Stimulated activated CD4-positive, alpha-beta T cell treated with anti-CD3 and anti-CD28 coated beads, TNF-alpha, amount 100 ng/mL, for 1 hour (primary cell): Measurements from ENCODE around the gene SLC2A6.

ENCODE experiments used
- DNase-seq, 3 donors: peaks; one replicate each; pipeline ENCODE4 v3.0.0-alpha.2; 2020; ENCODE audit warnings: low read depth in 3 of 3, low spot score in 1 of 3

Gene SLC2A6

GRCh38 chr9:133443248-133443647, 35.7 kb downstream of the SLC2A6 start:
- no peak for DNase-seq

- DNase-seq = no peak
Observed at GRCh38 chr9:133441571-133441970, 37.3 kb downstream of the SLC2A6 start.

GRCh38 chr9:133440874-133441273, 38.0 kb downstream of the SLC2A6 start:
- no peak for DNase-seq

- DNase-seq = no peak
Observed at GRCh38 chr9:133439337-133439736, 39.6 kb downstream of the SLC2A6 start.

DNA sequence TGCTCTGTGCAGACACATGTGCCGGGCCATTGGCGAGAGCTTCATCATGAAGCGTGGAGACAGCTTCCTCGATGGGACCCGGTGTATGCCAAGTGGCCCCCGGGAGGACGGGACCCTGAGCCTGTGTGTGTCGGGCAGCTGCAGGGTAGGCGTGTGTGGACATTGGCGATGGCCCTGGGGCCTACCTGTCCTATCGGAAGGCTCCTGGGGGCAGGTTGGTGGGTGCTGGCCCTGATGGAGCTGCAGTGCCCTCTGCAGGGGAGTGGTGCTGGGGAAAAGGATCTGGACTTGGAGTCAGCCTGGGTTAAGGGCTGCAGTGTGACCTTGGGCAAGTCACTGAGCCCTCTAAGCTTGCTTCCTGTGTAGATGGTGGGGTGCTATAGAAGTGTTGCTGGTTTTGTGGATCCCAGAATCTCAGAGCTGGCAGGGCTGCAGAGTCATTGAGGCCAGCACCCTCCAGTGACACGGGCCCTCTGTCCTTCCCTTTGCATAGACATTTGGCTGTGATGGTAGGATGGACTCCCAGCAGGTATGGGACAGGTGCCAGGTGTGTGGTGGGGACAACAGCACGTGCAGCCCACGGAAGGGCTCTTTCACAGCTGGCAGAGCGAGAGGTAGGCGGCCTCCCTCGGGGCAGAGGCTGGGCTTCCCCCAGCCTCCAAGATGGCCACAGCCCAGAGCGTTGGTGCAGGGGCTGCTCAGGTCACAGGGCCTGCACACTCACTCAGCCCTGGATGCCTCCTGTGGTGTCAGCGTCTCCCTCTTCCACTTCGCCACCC, 41.0 kb downstream of the SLC2A6 start:
- DNase-seq = no peak

DNA sequence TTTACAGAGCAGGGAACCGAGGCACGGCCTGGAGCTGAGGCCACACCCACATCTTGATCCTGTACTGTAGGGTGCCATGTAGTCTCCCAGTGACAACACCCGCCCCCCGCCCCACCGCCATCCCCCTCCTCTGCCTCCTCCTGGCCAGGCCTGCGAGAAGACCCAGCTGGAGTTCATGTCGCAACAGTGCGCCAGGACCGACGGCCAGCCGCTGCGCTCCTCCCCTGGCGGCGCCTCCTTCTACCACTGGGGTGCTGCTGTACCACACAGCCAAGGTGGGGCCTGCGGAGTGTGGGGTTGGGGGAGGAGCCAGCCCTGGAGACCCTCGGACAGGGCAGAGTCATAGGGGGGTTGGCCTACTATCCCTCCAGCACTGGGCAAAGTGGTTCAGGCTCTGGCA, 42.2 kb downstream of the SLC2A6 start:
- no peak for DNase-seq

DNA sequence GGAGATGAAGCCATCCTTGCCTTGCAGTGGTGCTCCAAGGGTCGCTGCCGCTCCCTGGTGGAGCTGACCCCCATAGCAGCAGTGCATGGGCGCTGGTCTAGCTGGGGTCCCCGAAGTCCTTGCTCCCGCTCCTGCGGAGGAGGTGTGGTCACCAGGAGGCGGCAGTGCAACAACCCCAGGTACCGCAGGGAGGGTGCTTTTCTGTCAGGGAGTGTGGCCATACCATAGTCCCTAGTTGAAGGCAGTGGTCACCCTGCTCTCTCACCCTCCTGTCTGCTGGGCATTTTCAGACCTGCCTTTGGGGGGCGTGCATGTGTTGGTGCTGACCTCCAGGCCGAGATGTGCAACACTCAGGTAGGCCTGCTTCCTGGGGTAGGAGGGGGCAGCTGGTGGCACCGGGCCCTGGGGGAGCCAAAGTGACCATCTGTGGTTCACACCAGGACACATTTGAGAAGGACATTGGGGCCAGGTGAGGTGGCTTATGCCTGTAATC, 45.5 kb downstream of the SLC2A6 start:
- no peak for DNase-seq

DNA sequence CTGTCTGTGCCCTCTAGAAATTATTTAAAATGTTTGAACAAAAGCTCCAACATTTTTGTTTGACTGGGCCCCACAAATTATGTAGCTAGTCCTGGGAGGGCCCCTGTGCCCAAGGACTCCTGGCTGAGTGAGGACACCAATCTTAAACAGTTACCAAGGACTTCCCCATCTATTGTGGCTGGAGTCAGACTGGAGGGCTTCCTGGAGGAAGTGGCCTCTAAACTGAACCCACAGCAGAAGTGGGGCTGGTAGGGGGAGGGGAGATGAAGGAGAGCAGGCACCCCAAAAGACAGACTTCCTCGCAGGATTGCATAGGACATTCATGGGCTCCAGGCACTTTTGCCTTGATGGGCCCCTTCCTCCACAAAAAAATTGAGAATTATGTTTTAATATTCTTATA, 48.7 kb downstream of the SLC2A6 start:
- DNase-seq = no peak

DNA sequence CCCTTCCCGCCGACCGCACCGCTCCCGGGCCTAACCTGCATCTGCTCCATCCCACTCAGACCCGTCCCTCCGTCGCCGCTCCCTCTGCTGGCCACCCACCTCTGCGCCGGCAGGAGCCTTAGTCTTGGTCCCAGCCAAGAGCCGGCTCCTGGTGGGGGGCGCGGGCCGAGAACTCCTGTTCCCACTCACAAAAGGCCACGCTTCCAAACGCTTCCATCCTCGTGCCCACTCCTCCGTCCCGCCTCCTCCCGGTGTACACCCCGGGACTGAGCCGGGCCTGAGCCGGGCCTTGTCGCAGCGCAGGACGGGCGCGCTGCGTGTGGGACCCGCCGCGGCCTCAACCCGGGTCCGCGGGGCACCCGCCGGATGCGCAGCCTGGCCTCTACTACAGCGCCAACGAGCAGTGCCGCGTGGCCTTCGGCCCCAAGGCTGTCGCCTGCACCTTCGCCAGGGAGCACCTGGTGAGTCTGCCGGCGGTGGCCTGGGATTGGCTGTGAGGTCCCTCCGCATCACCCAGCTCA, 49.2 kb downstream of the SLC2A6 start:
- DNase-seq = no peak

DNA sequence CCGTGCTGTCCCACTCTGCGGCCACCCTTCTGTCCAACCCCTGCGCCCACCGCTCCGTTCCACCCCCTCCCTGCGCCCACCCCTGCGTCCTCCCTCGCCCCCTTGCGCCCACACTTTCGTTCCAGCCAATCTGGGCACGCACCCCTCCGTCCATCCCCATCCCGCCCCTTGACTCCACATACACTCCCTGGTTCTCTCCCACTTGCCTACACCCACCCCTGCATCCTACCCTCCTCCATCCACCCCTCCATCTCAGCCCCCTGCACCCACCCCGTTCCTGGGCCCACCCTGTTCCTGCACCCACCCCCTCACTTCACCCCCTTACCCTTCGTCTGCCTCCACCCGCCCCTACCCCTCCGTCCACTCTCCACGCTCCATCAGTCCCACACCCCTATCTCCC, 49.7 kb downstream of the SLC2A6 start:
- no peak for DNase-seq

DNA sequence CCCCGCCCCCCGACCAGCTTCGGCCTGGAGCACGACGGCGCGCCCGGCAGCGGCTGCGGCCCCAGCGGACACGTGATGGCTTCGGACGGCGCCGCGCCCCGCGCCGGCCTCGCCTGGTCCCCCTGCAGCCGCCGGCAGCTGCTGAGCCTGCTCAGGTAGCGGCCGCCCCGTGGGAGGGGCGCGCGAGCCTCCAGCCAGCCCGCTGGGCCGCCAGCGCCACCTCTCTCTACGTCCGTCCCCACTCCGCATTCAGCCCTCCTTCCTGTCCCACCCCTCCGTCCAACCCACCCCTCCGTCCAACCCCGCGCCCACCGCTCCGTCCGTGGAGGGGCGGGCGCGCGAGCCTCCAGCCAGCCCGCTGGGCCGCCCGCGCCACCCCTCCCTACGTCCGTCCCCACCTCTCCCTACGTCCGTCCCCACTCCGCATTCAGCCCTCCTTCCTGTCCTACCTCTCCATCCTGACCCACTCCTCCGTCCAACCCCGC, 50.2 kb downstream of the SLC2A6 start:
- DNase-seq = no peak

GRCh38 chr9:133427658-133428348, 51.1 kb downstream of the SLC2A6 start:
- DNase-seq = no peak

DNA sequence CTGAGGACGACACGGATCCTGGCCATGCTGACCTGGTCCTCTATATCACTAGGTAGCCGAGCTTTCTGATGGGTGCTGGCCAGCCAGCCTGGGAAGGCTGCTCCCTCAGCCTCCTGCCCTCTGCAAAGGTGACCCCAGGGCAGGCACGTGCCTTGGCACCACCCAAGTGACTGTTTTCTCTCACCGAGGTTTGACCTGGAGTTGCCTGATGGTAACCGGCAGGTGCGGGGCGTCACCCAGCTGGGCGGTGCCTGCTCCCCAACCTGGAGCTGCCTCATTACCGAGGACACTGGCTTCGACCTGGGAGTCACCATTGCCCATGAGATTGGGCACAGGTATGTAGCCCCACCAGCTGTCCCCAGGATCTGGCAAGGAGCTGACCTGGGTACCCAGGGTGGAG, 52.9 kb downstream of the SLC2A6 start:
- no peak for DNase-seq

DNA sequence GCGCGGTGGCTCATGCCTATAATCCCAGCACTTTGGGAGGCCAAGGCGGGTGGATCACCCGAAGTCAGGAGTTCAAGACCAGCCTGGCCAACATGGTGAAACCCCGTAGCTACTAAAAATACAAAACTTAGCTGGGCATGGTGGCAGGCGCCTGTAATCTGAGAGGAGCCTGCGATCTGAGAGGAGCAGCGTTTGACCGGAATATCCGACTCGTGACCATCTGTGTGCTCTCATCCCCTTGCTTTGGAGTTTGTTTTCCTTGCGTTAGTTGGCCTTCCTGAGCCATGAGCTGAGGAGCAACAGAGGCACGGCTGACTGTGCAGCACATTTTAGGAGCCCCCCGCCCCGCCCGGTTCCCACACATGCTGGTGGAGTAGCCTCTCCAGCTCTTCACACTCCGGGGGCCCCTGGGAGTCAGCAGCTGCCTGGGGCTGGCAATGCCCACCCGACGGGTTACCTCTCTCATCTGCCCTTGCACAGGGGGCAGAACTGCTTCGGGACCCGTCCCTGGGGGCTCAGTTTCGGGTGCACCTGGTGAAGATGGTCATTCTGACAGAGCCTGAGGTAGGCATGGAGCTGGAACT, 53.8 kb downstream of the SLC2A6 start:
- no peak for DNase-seq

GRCh38 chr9:133424187-133424586, 54.7 kb downstream of the SLC2A6 start:
- no peak for DNase-seq

- no peak for DNase-seq
Observed at GRCh38 chr9:133423216-133423615, 55.7 kb downstream of the SLC2A6 start.

GRCh38 chr9:133421615-133422542, 57.0 kb downstream of the SLC2A6 start, which contains the start of gene ADAMTS13:
ADAMTS13 (plus strand) TSS chr9:133422367; CDS start chr9:133422444, 77 bp downstream.
- no peak for DNase-seq
